Activated CD4-positive, alpha-beta T cell treated with anti-CD3 and anti-CD28 coated beads, Interleukin-2, amount 10 ng/mL, durations not matched to agents 24 days and 14 days (primary cell): ENCODE data around the gene PGBD1. TPM values are rescaled to one million over a fixed set of nuclear protein-coding genes. Genes with fewer than 3 reads are reported as not detected.

Source experiments
- DNase-seq: peaks from one replicate; pipeline ENCODE4 v3.0.0; 2022
- H3K27ac Mint-ChIP-seq: one replicate; pipeline ENCODE4 v1.8.0; 2022; ENCODE audit warnings: mild to moderate bottlenecking, mixed read lengths
- H3K27me3 Mint-ChIP-seq: one replicate; pipeline ENCODE4 v1.8.0; 2022; ENCODE audit warnings: mixed read lengths
- H3K36me3 Mint-ChIP-seq: one replicate; pipeline ENCODE4 v1.8.0; 2022; ENCODE audit warnings: low read depth, mild to moderate bottlenecking, mixed read lengths
- H3K4me1 Mint-ChIP-seq: one replicate; pipeline ENCODE4 v1.8.0; 2021; ENCODE audit warnings: mixed read lengths
- H3K4me3 Mint-ChIP-seq: one replicate; pipeline ENCODE4 v1.8.0; 2022; ENCODE audit warnings: mild to moderate bottlenecking, moderate library complexity, mixed read lengths
- H3K9me3 Mint-ChIP-seq: one replicate; pipeline ENCODE4 v1.8.0; 2021; ENCODE audit warnings: mixed read lengths
- intact Hi-C: fragments of 100-400 bp; cut with micrococcal nuclease; formaldehyde crosslinking; loops from one replicate; pipeline ENCODE4 v1.15.1; 2023
- total RNA-seq: library from RNA; stranded (reverse); gene quantifications from 2 replicates; pipeline ENCODE4 v1.2.3, GENCODE V29; 2022

Gene PGBD1
- total RNA-seq, 1 donor from 2014 or later = 1.8 TPM

GRCh38 chr6:28258877-28259777, 22.2 kb upstream of the PGBD1 start, which contains the start of gene NKAPL:
TSS of gene NKAPL (plus strand) at chr6:28259297. CDS start at chr6:28259372, 75 bp downstream.
- Mint-ChIP-seq H3K27ac (peak within 1 kb of the TSS; percentile 16), H3K4me1 (peaks cover 7% of the 10 kb centered on the region)

GRCh38 chr6:28263922-28264321, 17.4 kb upstream of the PGBD1 start:
- Mint-ChIP-seq H3K4me3 (no peak overlapping the region), H3K36me3 (no peaks in the 10 kb centered on the region), H3K27me3 (peaks cover 14% of the 10 kb centered on the region)

More at GRCh38 chr6:28258877-28259777, 22.2 kb upstream of the PGBD1 start, which contains the start of gene NKAPL:
- peak; percentile 82 for DNase-seq
- Mint-ChIP-seq H3K36me3 (peaks cover 9% of the 10 kb centered on the region), H3K27me3 (peaks cover 12% of the 10 kb centered on the region), H3K4me3 (peak within 1 kb of the TSS; percentile 56), H3K9me3 (peaks cover 16% of the 10 kb centered on the region)
- intact Hi-C loops = no loop called here

GRCh38 chr6:28264834-28265401, 16.5 kb upstream of the PGBD1 start:
- Mint-ChIP-seq H3K9me3 (no peaks in the 10 kb centered on the region), H3K4me1 (peaks cover 11% of the 10 kb centered on the region), H3K27ac (no peak overlapping the region), H3K4me3 (no peak overlapping the region), H3K27me3 (peaks cover 11% of the 10 kb centered on the region), H3K36me3 (no peaks in the 10 kb centered on the region)
- no peak for DNase-seq
- intact Hi-C loops = loop anchor here (5.0 kb wide), 1 partner anchor 128 kb away; no protein-coding TSS in a partner anchor

More at GRCh38 chr6:28263922-28264321, 17.4 kb upstream of the PGBD1 start:
- Mint-ChIP-seq H3K4me1 (peaks cover 9% of the 10 kb centered on the region), H3K27ac (no peak overlapping the region), H3K9me3 (peaks cover 6% of the 10 kb centered on the region)
- intact Hi-C loops = no loop called here
- no peak for DNase-seq

- no peaks in the 10 kb centered on the region for H3K36me3 Mint-ChIP-seq
- no peaks in the 10 kb centered on the region for H3K9me3 Mint-ChIP-seq
- no peak for DNase-seq
- no peak overlapping the region for H3K4me3 Mint-ChIP-seq
- intact Hi-C loops = loop anchor here (2.0 to 5.0 kb wide), 4 partner anchors 14 to 142 kb away; partner anchors contain the start of genes PGBD1, ZKSCAN3 and ZSCAN16
- peaks cover 11% of the 10 kb centered on the region for H3K4me1 Mint-ChIP-seq
- H3K27ac Mint-ChIP-seq = no peak overlapping the region
- H3K27me3 Mint-ChIP-seq = peaks cover 9% of the 10 kb centered on the region
These were observed 14.8 kb upstream of the PGBD1 start for GRCh38 chr6:28266563-28266961.

- Mint-ChIP-seq H3K36me3 (peaks cover 2% of the 10 kb centered on the region), H3K4me1 (peaks cover 11% of the 10 kb centered on the region), H3K4me3 (no peak within 1 kb of the TSS), H3K9me3 (no peaks in the 10 kb centered on the region), H3K27ac (no peak within 1 kb of the TSS), H3K27me3 (peaks cover 9% of the 10 kb centered on the region)
- peak; percentile 96 for DNase-seq
- intact Hi-C loops = loop anchor here (1.0 to 5.0 kb wide), 6 partner anchors 14 to 142 kb away; partner anchors contain the start of genes PGBD1, ZKSCAN3, ZKSCAN4 and ZSCAN12
These were observed 14.2 kb upstream of the PGBD1 start, which contains the start of gene ZSCAN26 for GRCh38 chr6:28266962-28267694. TSS of gene ZSCAN26 (plus strand) at chr6:28267143. CDS start at chr6:28271920, 4,777 bp downstream.

- intact Hi-C loops = loop anchor here (1.0 to 5.0 kb wide), 6 partner anchors 13 to 143 kb away; partner anchors contain the start of genes PGBD1, ZKSCAN3, ZKSCAN4 and ZSCAN12
- peaks cover 11% of the 10 kb centered on the region for H3K4me1 Mint-ChIP-seq
- peaks cover 9% of the 10 kb centered on the region for H3K27me3 Mint-ChIP-seq
- H3K9me3 Mint-ChIP-seq = no peaks in the 10 kb centered on the region
- H3K36me3 Mint-ChIP-seq = peaks cover 7% of the 10 kb centered on the region
- DNase-seq = no peak
- no peak overlapping the region for H3K27ac Mint-ChIP-seq
- no peak overlapping the region for H3K4me3 Mint-ChIP-seq
These were observed 13.7 kb upstream of the PGBD1 start for GRCh38 chr6:28267695-28268059.

GRCh38 chr6:28269492-28269891, 11.9 kb upstream of the PGBD1 start:
- Mint-ChIP-seq H3K9me3 (no peaks in the 10 kb centered on the region), H3K4me3 (no peak overlapping the region), H3K27me3 (no peaks in the 10 kb centered on the region), H3K4me1 (peaks cover 9% of the 10 kb centered on the region), H3K36me3 (peaks cover 18% of the 10 kb centered on the region), H3K27ac (peak overlapping the region; percentile 46)
- no peak for DNase-seq
- intact Hi-C loops = loop anchor here (5.0 kb wide), 1 partner anchor 132 kb away; no protein-coding TSS in a partner anchor

GRCh38 chr6:28274888-28275287, 6.5 kb upstream of the PGBD1 start:
- Mint-ChIP-seq H3K4me1 (peaks cover 7% of the 10 kb centered on the region), H3K9me3 (no peaks in the 10 kb centered on the region), H3K4me3 (peak overlapping the region; percentile 0), H3K27me3 (no peaks in the 10 kb centered on the region), H3K36me3 (peaks cover 42% of the 10 kb centered on the region), H3K27ac (peak overlapping the region; percentile 1)
- intact Hi-C loops = no loop called here
- DNase-seq = no peak

GRCh38 chr6:28277746-28278145, 3.6 kb upstream of the PGBD1 start:
- Mint-ChIP-seq H3K27ac (no peak overlapping the region), H3K4me1 (peaks cover 17% of the 10 kb centered on the region), H3K36me3 (peaks cover 35% of the 10 kb centered on the region), H3K9me3 (no peaks in the 10 kb centered on the region), H3K4me3 (no peak overlapping the region), H3K27me3 (peaks cover 2% of the 10 kb centered on the region)
- intact Hi-C loops = no loop called here
- no peak for DNase-seq

GRCh38 chr6:28280595-28281287, 631 bp upstream of the PGBD1 start:
- Mint-ChIP-seq H3K4me3 (peak overlapping the region; percentile 88), H3K27me3 (peaks cover 2% of the 10 kb centered on the region), H3K4me1 (peaks cover 13% of the 10 kb centered on the region), H3K36me3 (peaks cover 23% of the 10 kb centered on the region), H3K9me3 (no peaks in the 10 kb centered on the region), H3K27ac (no peak overlapping the region)
- DNase-seq = no peak
- intact Hi-C loops = loop anchor here (1.0 to 2.0 kb wide), 2 partner anchors 14 to 28 kb away; partner anchors contain the start of genes ZKSCAN4 and ZSCAN26

- DNase-seq = no peak
- Mint-ChIP-seq H3K36me3 (peaks cover 16% of the 10 kb centered on the region), H3K4me1 (peaks cover 13% of the 10 kb centered on the region), H3K4me3 (no peak overlapping the region), H3K9me3 (no peaks in the 10 kb centered on the region), H3K27ac (no peak overlapping the region), H3K27me3 (peaks cover 2% of the 10 kb centered on the region)
- intact Hi-C loops = no loop called here
These were observed 1.6 kb downstream of the PGBD1 start for GRCh38 chr6:28282926-28283325.

GRCh38 chr6:28291573-28291972, 10.2 kb downstream of the PGBD1 start:
- H3K36me3 Mint-ChIP-seq = peaks cover 15% of the 10 kb centered on the region
- H3K4me1 Mint-ChIP-seq = no peaks in the 10 kb centered on the region
- DNase-seq = no peak
- H3K9me3 Mint-ChIP-seq = no peaks in the 10 kb centered on the region
- no peak overlapping the region for H3K4me3 Mint-ChIP-seq
- intact Hi-C loops = no loop called here
- H3K27me3 Mint-ChIP-seq = no peaks in the 10 kb centered on the region
- H3K27ac Mint-ChIP-seq = no peak overlapping the region

GRCh38 chr6:28295326-28295725, 14.0 kb downstream of the PGBD1 start:
- peaks cover 2% of the 10 kb centered on the region for H3K36me3 Mint-ChIP-seq
- intact Hi-C loops = no loop called here
- no peaks in the 10 kb centered on the region for H3K27me3 Mint-ChIP-seq
- no peaks in the 10 kb centered on the region for H3K4me1 Mint-ChIP-seq
- no peak for DNase-seq
- H3K9me3 Mint-ChIP-seq = no peaks in the 10 kb centered on the region
- no peak overlapping the region for H3K4me3 Mint-ChIP-seq
- no peak overlapping the region for H3K27ac Mint-ChIP-seq
